NT2/D1 (cell line): ENCODE results near the gene CEP112.

ENCODE experiments used
- SUZ12 ChIP-seq: IDR thresholded peaks from 2 replicates; pipeline ENCODE4 v1.6.1; 2011; ENCODE audit not compliant: insufficient read length, insufficient read depth; ENCODE audit errors: extremely low read depth
- YY1 ChIP-seq: IDR thresholded peaks from 2 replicates; pipeline ENCODE4 v1.6.1; 2011; ENCODE audit not compliant: insufficient read length, insufficient read depth
- ZNF274 ChIP-seq: IDR thresholded peaks from 2 replicates; pipeline ENCODE4 v1.6.1; 2011; ENCODE audit warnings: mild to moderate bottlenecking, low read depth, low read length

DNA sequence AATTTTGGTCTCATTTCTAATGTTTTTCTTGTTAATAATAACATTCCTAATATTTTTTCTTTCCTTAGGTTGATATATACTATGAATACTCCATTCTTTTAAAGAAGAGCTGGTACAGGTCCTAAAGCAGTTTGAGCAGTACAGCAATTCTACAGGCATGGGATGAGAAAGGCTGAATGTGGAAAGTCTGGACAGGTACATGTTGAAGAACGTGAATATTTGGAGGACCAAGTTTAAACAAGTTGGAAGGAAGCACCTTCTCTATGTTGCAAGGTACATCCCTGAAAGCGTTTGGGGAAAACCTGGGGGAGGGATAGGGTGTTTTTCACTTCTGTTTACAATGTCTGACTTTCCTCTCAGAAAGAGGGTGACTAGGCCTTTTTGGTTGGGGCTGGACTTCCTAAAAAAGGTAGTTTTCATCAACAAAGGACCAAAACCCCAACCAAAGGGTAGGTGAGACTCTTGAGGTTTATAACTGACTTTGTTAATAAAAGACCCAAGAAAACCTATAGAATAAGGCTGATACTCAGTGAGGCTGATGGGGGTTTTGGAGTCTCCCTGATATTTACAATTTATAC is 534.6 kb downstream of the CEP112 start:
- TF ChIP-seq YY1 = no peak
- TF ChIP-seq ZNF274 = no peak
- TF ChIP-seq SUZ12 = no peak
